Activated CD4-positive, alpha-beta T cell treated with anti-CD3 and anti-CD28 coated beads, Interleukin-10, Interleukin-2, amounts not matched to agents 100 ng/mL and 50 ng/mL, durations not matched to agents 16 hours and 8 hours (primary cell): ENCODE measurements around the gene ANKRD34B.
"Not testable (repeated sequence)": the region's sequence is repeated elsewhere in the genome, so short reads cannot be mapped to it uniquely, and the experiment has no call there.

Experiments used
- DNase-seq: peaks from one replicate; pipeline ENCODE4 v3.0.0-alpha.2; 2020

Gene ANKRD34B

GRCh38 chr5:80569961-80570786, at the start of gene ANKRD34B:
Gene ANKRD34B (minus strand): TSS chr5:80570280. CDS start chr5:80560019, 10,261 bp downstream.
- peak; percentile 63 for DNase-seq

GRCh38 chr5:80619086-80619485, 49.0 kb upstream of the ANKRD34B start:
- no peak for DNase-seq

- no peak for DNase-seq
These were observed 48.4 kb upstream of the ANKRD34B start for GRCh38 chr5:80618438-80618837.

GRCh38 chr5:80615266-80615914, 45.3 kb upstream of the ANKRD34B start:
- DNase-seq = no peak

- DNase-seq = no peak
These were observed 39.6 kb upstream of the ANKRD34B start for GRCh38 chr5:80609692-80610091.

GRCh38 chr5:80608731-80609130, 38.7 kb upstream of the ANKRD34B start:
- no peak for DNase-seq

- no peak for DNase-seq
These were observed 37.8 kb upstream of the ANKRD34B start for GRCh38 chr5:80607832-80608231.

GRCh38 chr5:80607343-80607742, 37.3 kb upstream of the ANKRD34B start:
- no peak for DNase-seq

- DNase-seq = peak; percentile 5
These were observed 31.0 kb upstream of the ANKRD34B start for GRCh38 chr5:80600943-80601693.

GRCh38 chr5:80597500-80597899, 27.4 kb upstream of the ANKRD34B start:
- DNase-seq = no peak

GRCh38 chr5:80594810-80595209, 24.7 kb upstream of the ANKRD34B start:
- DNase-seq = no peak

- DNase-seq = no peak
These were observed 22.7 kb upstream of the ANKRD34B start for GRCh38 chr5:80592761-80593160.

- no peak for DNase-seq
These were observed 22.0 kb upstream of the ANKRD34B start for GRCh38 chr5:80592105-80592504.

- DNase-seq = no peak
These were observed 21.3 kb upstream of the ANKRD34B start for GRCh38 chr5:80591352-80591751.

- no peak for DNase-seq
These were observed 20.7 kb upstream of the ANKRD34B start for GRCh38 chr5:80590766-80591165.

- DNase-seq = no peak
These were observed 18.9 kb upstream of the ANKRD34B start for GRCh38 chr5:80588858-80589540.

GRCh38 chr5:80584770-80585169, 14.7 kb upstream of the ANKRD34B start:
- no peak for DNase-seq

GRCh38 chr5:80580291-80580690, 10.2 kb upstream of the ANKRD34B start:
- DNase-seq = not testable (repeated sequence)

GRCh38 chr5:80579050-80579449, 9.0 kb upstream of the ANKRD34B start:
- no peak for DNase-seq

GRCh38 chr5:80577707-80578106, 7.6 kb upstream of the ANKRD34B start:
- DNase-seq = no peak

GRCh38 chr5:80576383-80576782, 6.3 kb upstream of the ANKRD34B start:
- DNase-seq = peak; percentile 42

GRCh38 chr5:80573062-80573461, 3.0 kb upstream of the ANKRD34B start:
- DNase-seq = no peak
